MM.1S (cell line): ENCODE data around the gene DYNC1I1.

Experiments used
- EZH2 ChIP-seq: fragments of 300-600 bp; sonication (generic); optimal IDR thresholded peaks from 2 replicates; pipeline ENCODE3; 2017; ENCODE audit warnings: low read depth, mild to moderate bottlenecking, antibody characterized with exemption, low read length, mixed read lengths
- EZH2phosphoT487 ChIP-seq: fragments of 300-600 bp; sonication (generic); IDR thresholded peaks from 2 replicates; pipeline ENCODE4 v1.6.1; 2018; ENCODE audit warnings: antibody characterized with exemption, low read length
- TF ChIP-seq, protein P1 (sequence below): fragments of 300-600 bp; sonication (generic); IDR thresholded peaks from 2 replicates; pipeline ENCODE4 v1.5.1; 2016; ENCODE audit warnings: antibody characterized with exemption, low read length, mixed read lengths

DNA sequence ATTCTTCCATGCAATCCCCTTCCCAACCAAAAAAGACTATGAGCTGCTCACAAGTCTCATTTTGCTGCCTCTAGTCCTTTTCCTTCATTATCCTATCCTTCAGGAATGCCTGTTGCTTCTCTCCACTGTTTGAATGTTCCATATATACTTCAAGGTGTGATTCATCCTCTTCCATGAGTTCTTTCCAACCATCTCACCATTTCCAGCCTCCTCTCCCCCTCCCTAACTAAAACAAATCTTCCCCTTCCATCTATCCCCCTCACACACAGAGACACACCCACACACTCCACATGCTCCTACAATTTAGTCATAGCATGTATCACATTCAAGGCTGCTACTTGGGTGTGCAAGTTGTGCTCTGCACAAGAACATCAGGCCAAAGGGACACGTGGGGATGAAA is 254.3 kb downstream of the DYNC1I1 start:
- TF ChIP-seq, protein P1, sequence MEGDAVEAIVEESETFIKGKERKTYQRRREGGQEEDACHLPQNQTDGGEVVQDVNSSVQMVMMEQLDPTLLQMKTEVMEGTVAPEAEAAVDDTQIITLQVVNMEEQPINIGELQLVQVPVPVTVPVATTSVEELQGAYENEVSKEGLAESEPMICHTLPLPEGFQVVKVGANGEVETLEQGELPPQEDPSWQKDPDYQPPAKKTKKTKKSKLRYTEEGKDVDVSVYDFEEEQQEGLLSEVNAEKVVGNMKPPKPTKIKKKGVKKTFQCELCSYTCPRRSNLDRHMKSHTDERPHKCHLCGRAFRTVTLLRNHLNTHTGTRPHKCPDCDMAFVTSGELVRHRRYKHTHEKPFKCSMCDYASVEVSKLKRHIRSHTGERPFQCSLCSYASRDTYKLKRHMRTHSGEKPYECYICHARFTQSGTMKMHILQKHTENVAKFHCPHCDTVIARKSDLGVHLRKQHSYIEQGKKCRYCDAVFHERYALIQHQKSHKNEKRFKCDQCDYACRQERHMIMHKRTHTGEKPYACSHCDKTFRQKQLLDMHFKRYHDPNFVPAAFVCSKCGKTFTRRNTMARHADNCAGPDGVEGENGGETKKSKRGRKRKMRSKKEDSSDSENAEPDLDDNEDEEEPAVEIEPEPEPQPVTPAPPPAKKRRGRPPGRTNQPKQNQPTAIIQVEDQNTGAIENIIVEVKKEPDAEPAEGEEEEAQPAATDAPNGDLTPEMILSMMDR, result no peak
- no peak for TF ChIP-seq EZH2phosphoT487
- no peak for TF ChIP-seq EZH2
